Transverse colon (tissue), 4 donors: ENCODE results near the gene MACF1.

ENCODE experiments used
- EP300 ChIP-seq: sonication (generic); formaldehyde crosslinking; IDR thresholded peaks from one replicate; pipeline ENCODE4 v1.6.1; 2017; ENCODE audit warnings: antibody characterized with exemption, low read depth
- POLR2A ChIP-seq: fragments of 450-650 bp; IDR thresholded peaks from one replicate; pipeline ENCODE4 v1.6.1; 2016; ENCODE audit warnings: antibody characterized with exemption, mild to moderate bottlenecking, moderate library complexity
- POLR2AphosphoS5 ChIP-seq, 3 donors: sonication (generic); formaldehyde crosslinking; IDR thresholded peaks; one replicate each; pipeline ENCODE4 v1.6.1; 2016; ENCODE audit warnings: antibody characterized with exemption in 3 of 3
- TF ChIP-seq, protein P1 (sequence below), 5 experiments: fragments of 200-600 bp in 3 of 5; fragments of 450-650 bp in 2 of 5; sonication (generic) in 3 of 5; IDR thresholded peaks; 1 replicate in 2 of 5; 2 replicates in 3 of 5; pipeline ENCODE4 v1.5.1; 2016 to 2017; ENCODE audit warnings: antibody characterized with exemption in 5 of 5, inconsistent platforms in 3 of 5, mild to moderate bottlenecking in 2 of 5, moderate library complexity in 1 of 5

- TF ChIP-seq, protein P1, sequence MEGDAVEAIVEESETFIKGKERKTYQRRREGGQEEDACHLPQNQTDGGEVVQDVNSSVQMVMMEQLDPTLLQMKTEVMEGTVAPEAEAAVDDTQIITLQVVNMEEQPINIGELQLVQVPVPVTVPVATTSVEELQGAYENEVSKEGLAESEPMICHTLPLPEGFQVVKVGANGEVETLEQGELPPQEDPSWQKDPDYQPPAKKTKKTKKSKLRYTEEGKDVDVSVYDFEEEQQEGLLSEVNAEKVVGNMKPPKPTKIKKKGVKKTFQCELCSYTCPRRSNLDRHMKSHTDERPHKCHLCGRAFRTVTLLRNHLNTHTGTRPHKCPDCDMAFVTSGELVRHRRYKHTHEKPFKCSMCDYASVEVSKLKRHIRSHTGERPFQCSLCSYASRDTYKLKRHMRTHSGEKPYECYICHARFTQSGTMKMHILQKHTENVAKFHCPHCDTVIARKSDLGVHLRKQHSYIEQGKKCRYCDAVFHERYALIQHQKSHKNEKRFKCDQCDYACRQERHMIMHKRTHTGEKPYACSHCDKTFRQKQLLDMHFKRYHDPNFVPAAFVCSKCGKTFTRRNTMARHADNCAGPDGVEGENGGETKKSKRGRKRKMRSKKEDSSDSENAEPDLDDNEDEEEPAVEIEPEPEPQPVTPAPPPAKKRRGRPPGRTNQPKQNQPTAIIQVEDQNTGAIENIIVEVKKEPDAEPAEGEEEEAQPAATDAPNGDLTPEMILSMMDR (IDR thresholded peaks at IDR 0.05), result no peak
- no peak for TF ChIP-seq POLR2AphosphoS5 (IDR thresholded peaks at IDR 0.05)
- TF ChIP-seq POLR2A, result no peak
- TF ChIP-seq EP300, result no peak
Observed at GRCh38 chr1:39494671-39495410, 290.3 kb downstream of the MACF1 start.
